PC-3 (cell line): Measurements from ENCODE around the gene OXSR1. TPM values are rescaled to one million over a fixed set of nuclear protein-coding genes. Genes with fewer than 3 reads are reported as not detected.

Source experiments
- ATAC-seq: fragments of 200-7000 bp; cut with Tn5 transposase; 2 replicates; pipeline ENCODE4 v1.9.1; 2020; ENCODE audit warnings: mild to moderate bottlenecking, moderate library complexity
- BruUV-seq: library from RNA; stranded (reverse); fragments of 400-500 nt; replicated peaks from 2 replicates; lab custom pipeline; 2021; lab: Mats Ljungman, UMichigan
- CTCF ChIA-PET: fragments of 300-600 bp; sonication (Branson Sonifier 250); formaldehyde crosslinking; loops from one replicate; lab custom pipeline; 2022; ENCODE audit warnings: antibody characterized with exemption; lab: Charles Lee
- POLR2A ChIA-PET: fragments of 300-600 bp; sonication (Branson Sonifier 250); formaldehyde crosslinking; loops from one replicate; lab custom pipeline; 2022; ENCODE audit warnings: antibody characterized with exemption; ENCODE audit not compliant: unreplicated experiment; lab: Charles Lee
- DNase-seq: peaks from one replicate; pipeline ENCODE4 v3.0.0-alpha.2; 2015
- H2AFZ ChIP-seq: fragments of 300-600 bp; sonication (generic); 2 replicates; pipeline ENCODE4 v1.6.0; 2016; ENCODE audit warnings: antibody characterized with exemption, low read length
- H3F3A ChIP-seq: fragments of 300-600 bp; sonication (generic); one replicate; pipeline ENCODE4 v1.6.0; 2017; ENCODE audit warnings: antibody characterized with exemption, low read length, control low read depth, mild to moderate bottlenecking; ENCODE audit not compliant: unreplicated experiment
- H3K27ac ChIP-seq: fragments of 300-600 bp; sonication (generic); 2 replicates; pipeline ENCODE4 v1.5.1; 2016; ENCODE audit warnings: mild to moderate bottlenecking, low read length
- H3K27me3 ChIP-seq: fragments of 300-600 bp; sonication (generic); 2 replicates; pipeline ENCODE4 v1.6.1; 2016; ENCODE audit warnings: low read length, mixed read lengths
- H3K36me3 ChIP-seq: fragments of 300-600 bp; sonication (generic); 2 replicates; pipeline ENCODE4 v1.6.1; 2016; ENCODE audit warnings: low read depth, mixed run types, low read length, mixed read lengths
- H3K4me1 ChIP-seq: fragments of 300-600 bp; sonication (generic); 2 replicates; pipeline ENCODE4 v1.5.1; 2016; ENCODE audit warnings: low read length; ENCODE audit not compliant: insufficient read depth
- H3K4me2 ChIP-seq: fragments of 300-600 bp; sonication (generic); 2 replicates; pipeline ENCODE4 v1.6.0; 2016; ENCODE audit warnings: low read length
- H3K4me3 ChIP-seq: fragments of 300-600 bp; sonication (generic); 2 replicates; pipeline ENCODE4 v1.5.1; 2016; ENCODE audit warnings: mild to moderate bottlenecking, low read length, mixed read lengths
- H3K79me2 ChIP-seq: fragments of 300-600 bp; sonication (generic); 2 replicates; pipeline ENCODE4 v1.6.1; 2017; ENCODE audit warnings: low read length, mixed read lengths
- H3K9ac ChIP-seq: fragments of 300-600 bp; sonication (generic); 2 replicates; pipeline ENCODE4 v1.6.0; 2016; ENCODE audit warnings: mild to moderate bottlenecking, low read length
- H3K9me2 ChIP-seq: fragments of 300-600 bp; sonication (generic); replicated peaks from 2 replicates; pipeline ENCODE4 v1.6.1; 2016; ENCODE audit warnings: mixed run types, low read length, mixed read lengths
- H3K9me3 ChIP-seq: fragments of 300-600 bp; sonication (generic); 2 replicates; pipeline ENCODE4 v1.6.1; 2016; ENCODE audit warnings: low read length, mixed read lengths
- H4K20me1 ChIP-seq: fragments of 300-600 bp; sonication (generic); 2 replicates; pipeline ENCODE4 v1.6.1; 2016; ENCODE audit warnings: low read length, mixed read lengths
- EZH2 ChIP-seq: fragments of 300-600 bp; sonication (generic); IDR thresholded peaks from one replicate; pipeline ENCODE4 v1.6.1; 2017; ENCODE audit warnings: antibody characterized with exemption, mild to moderate bottlenecking, low read length; ENCODE audit not compliant: unreplicated experiment
- EZH2phosphoT487 ChIP-seq: fragments of 300-600 bp; sonication (generic); IDR thresholded peaks from 2 replicates; pipeline ENCODE4 v1.6.1; 2018; ENCODE audit warnings: mild to moderate bottlenecking, antibody characterized with exemption, low read length, borderline replicate concordance
- intact Hi-C: fragments of 100-400 bp; cut with micrococcal nuclease; formaldehyde crosslinking; loops from 2 replicates; pipeline ENCODE4 v1.9.0; 2023
- total RNA-seq: library from RNA; depleted of rRNA; stranded (reverse); fragments of >200 nt; gene quantifications from 2 replicates; pipeline ENCODE4 v1.2.3, GENCODE V29; 2014
- TF ChIP-seq, protein P1 (sequence below): fragments of 300-600 bp; sonication (generic); conservative IDR thresholded peaks from 2 replicates; pipeline ENCODE4 v1.5.1; 2017; ENCODE audit warnings: antibody characterized with exemption, low read depth, mild to moderate bottlenecking, low read length

Gene OXSR1
- total RNA-seq, 1 experiment from 2014 or later: 42.2 TPM

DNA sequence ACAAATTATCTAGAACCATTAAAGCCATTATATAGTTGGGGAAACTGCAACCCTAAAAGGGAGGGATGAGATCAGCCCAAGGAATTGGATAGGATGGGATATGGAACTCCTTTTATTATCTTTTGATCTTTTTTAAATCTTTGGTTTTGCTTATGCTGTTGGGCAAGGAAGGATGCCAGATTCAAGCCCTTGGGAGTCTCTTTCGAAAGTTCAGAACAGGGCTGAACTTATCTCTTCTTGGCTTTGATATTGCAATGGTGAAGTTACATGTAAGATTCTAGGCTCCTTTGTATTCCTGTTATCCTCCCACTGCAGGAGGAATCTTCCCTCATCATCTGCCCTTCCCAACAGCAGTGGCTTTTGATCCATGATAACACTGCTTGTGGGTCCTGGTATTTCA, 90.3 kb downstream of the OXSR1 start:
- POLR2A ChIA-PET: no interaction called here
- Histone ChIP-seq H3K27ac (no peak overlapping the region), H4K20me1 (no peaks in the 10 kb centered on the region), H3K9me2 (no peaks in the 10 kb centered on the region), H2AFZ (no peak overlapping the region), H3F3A (no peaks in the 10 kb centered on the region), H3K4me2 (no peak overlapping the region), H3K79me2 (no peaks in the 10 kb centered on the region), H3K27me3 (no peaks in the 10 kb centered on the region), H3K9me3 (no peaks in the 10 kb centered on the region), H3K9ac (no peak overlapping the region), H3K4me3 (no peak overlapping the region), H3K4me1 (no peaks in the 10 kb centered on the region), H3K36me3 (peaks cover 41% of the 10 kb centered on the region)
- intact Hi-C loops: no loop called here
- no peak for TF ChIP-seq EZH2
- no peak for TF ChIP-seq EZH2phosphoT487
- no TSS peak for BruUV-seq
- DNase-seq (no peak), ATAC-seq (no peak)
- CTCF ChIA-PET: no interaction called here

DNA sequence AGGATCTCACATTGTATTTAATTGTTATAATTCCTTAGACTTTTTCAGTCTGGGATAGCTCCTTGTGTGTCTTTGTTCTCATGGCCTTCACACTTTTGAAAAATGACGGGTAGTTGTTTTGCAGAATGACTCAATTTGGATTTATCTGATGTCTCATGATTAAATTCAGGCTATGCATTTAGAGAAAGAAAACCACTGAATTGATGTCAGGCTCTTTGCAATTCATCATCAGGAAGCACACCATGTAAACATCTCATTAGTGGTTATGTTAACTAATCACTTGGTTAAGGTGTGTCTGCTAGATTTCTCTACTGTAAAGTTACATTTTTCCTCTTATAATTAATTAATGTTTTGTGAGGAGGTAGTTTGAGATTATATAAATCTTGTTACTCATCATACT, 92.2 kb downstream of the OXSR1 start:
- Histone ChIP-seq H2AFZ (no peak overlapping the region), H3K9me3 (no peaks in the 10 kb centered on the region), H3F3A (no peaks in the 10 kb centered on the region), H3K27me3 (no peaks in the 10 kb centered on the region), H4K20me1 (no peaks in the 10 kb centered on the region), H3K9ac (no peak overlapping the region), H3K4me2 (no peak overlapping the region), H3K27ac (no peak overlapping the region), H3K4me1 (no peaks in the 10 kb centered on the region), H3K36me3 (peaks cover 24% of the 10 kb centered on the region; the same call in 1 of the 2 replicates), H3K4me3 (no peak overlapping the region), H3K79me2 (no peaks in the 10 kb centered on the region), H3K9me2 (no peaks in the 10 kb centered on the region)
- intact Hi-C loops: no loop called here
- ChIA-PET POLR2A (no interaction called here), CTCF (no interaction called here)
- ATAC-seq (no peak), DNase-seq (no peak)
- TF ChIP-seq, protein P1, sequence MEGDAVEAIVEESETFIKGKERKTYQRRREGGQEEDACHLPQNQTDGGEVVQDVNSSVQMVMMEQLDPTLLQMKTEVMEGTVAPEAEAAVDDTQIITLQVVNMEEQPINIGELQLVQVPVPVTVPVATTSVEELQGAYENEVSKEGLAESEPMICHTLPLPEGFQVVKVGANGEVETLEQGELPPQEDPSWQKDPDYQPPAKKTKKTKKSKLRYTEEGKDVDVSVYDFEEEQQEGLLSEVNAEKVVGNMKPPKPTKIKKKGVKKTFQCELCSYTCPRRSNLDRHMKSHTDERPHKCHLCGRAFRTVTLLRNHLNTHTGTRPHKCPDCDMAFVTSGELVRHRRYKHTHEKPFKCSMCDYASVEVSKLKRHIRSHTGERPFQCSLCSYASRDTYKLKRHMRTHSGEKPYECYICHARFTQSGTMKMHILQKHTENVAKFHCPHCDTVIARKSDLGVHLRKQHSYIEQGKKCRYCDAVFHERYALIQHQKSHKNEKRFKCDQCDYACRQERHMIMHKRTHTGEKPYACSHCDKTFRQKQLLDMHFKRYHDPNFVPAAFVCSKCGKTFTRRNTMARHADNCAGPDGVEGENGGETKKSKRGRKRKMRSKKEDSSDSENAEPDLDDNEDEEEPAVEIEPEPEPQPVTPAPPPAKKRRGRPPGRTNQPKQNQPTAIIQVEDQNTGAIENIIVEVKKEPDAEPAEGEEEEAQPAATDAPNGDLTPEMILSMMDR: no peak
- BruUV-seq: no TSS peak

DNA sequence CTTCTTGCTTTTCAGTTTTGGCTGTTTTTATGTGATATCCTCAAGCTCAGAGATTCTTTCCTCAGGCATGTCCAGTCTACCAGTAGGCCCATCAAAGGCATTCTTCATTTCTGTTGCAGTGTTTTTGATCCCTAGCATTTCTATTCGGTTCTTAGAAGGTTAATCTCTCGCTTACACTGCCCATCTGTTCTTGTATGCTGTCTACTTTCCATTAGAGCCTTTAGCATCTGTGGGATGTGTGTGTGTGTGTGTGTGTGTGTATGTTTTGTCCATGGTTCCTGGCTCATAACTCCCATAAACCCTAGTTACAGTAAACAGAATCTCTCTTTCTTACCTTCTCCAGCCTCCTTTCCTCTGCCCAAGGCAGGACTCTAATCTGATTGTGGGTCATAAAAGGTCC, 95.1 kb downstream of the OXSR1 start:
- ChIA-PET CTCF (no interaction called here), POLR2A (no interaction called here)
- Histone ChIP-seq H3K27me3 (no peaks in the 10 kb centered on the region), H4K20me1 (no peaks in the 10 kb centered on the region), H3K9ac (no peak overlapping the region), H3K4me3 (no peak overlapping the region), H3K4me2 (no peak overlapping the region), H3F3A (no peaks in the 10 kb centered on the region), H3K9me2 (no peaks in the 10 kb centered on the region), H3K4me1 (no peaks in the 10 kb centered on the region), H3K9me3 (no peaks in the 10 kb centered on the region), H3K36me3 (peaks cover 5% of the 10 kb centered on the region; the same call in 1 of the 2 replicates), H3K27ac (no peak overlapping the region), H2AFZ (no peak overlapping the region), H3K79me2 (no peaks in the 10 kb centered on the region)
- no TSS peak for BruUV-seq
- ATAC-seq (no peak), DNase-seq (no peak)
- intact Hi-C loops: no loop called here
- TF ChIP-seq EZH2 (no peak), EZH2phosphoT487 (no peak)
- TF ChIP-seq, protein P1: no peak
